ENCODE results near the gene MAST4. TPM values are rescaled to one million over a fixed set of nuclear protein-coding genes. Genes with fewer than 3 reads are reported as not detected.

MAST4 gene
- total and polyA plus RNA-seq, 2 of the 8 experiments (the other 6 are each of a cell fraction or from before 2014, with no cell fraction given) = 1.5 to 2.6 TPM

- H4K91ac ChIP-seq (replicated peaks; ENCODE audit: insufficient read length, low read length) = no peak overlapping the region
- H3K18ac ChIP-seq (ENCODE audit: extremely low read depth, low read length) = no peak overlapping the region
- H3K79me2 ChIP-seq (ENCODE audit: control insufficient read depth in 1 of 2, insufficient read depth in 2 of 2, low read length in 2 of 2) = no peaks in the 10 kb centered on the region
- H3K4me1 ChIP-seq (replicated peaks in 1 of 4; ENCODE audit: control insufficient read depth in 3 of 4, insufficient read depth in 4 of 4, low read length in 3 of 4) = peaks cover 0 to 2% (median 0%) of the 10 kb centered on the region in 4 experiments; a peak in 2 of 7 replicates
- no peak overlapping the region for H3K27ac ChIP-seq (ENCODE audit: low read depth, low read length)
- H3K79me1 ChIP-seq (ENCODE audit: low read depth, low read length) = no peaks in the 10 kb centered on the region
- POLR2A ChIA-PET (ENCODE audit: partially characterized antibody) = interaction anchor here (0.6 kb wide), 1 partner anchor 59 kb away, joined by 3 read pairs; no protein-coding TSS in a partner anchor
- H3K4me3 ChIP-seq (ENCODE audit: extremely low read depth in 1 of 4, insufficient read depth in 2 of 4, low read depth in 3 of 4, low read length in 4 of 4) = no peak overlapping the region
- H3K9ac ChIP-seq (replicated peaks in 1 of 4; ENCODE audit: extremely low read depth in 1 of 4, low read depth in 3 of 4, low read length in 3 of 4) = no peak overlapping the region
- H4K20me1 ChIP-seq (replicated peaks in 1 of 2; ENCODE audit: control insufficient read depth in 1 of 2, insufficient read depth in 2 of 2, low read length in 2 of 2) = no peaks in the 10 kb centered on the region
- no peak overlapping the region for H2BK120ac ChIP-seq (replicated peaks; ENCODE audit: low read depth, low read length)
- H4K8ac ChIP-seq (ENCODE audit: extremely low read depth, insufficient read depth, low read length) = no peak overlapping the region
- H3K27me3 ChIP-seq (replicated peaks in 1 of 4; ENCODE audit: control insufficient read depth in 3 of 4, extremely low read depth in 1 of 4, insufficient read depth in 3 of 4, low read length in 3 of 4) = no peaks in the 10 kb centered on the region
- H2AFZ ChIP-seq (ENCODE audit: low read length) = no peak overlapping the region
- no peak for DNase-seq (ENCODE audit: low read depth in 1 of 2, low spot score in 2 of 2)
- H2BK5ac ChIP-seq (ENCODE audit: low read depth, low read length) = no peak overlapping the region
- no peak for FAIRE-seq
- H2AK5ac ChIP-seq (ENCODE audit: low read depth, low read length) = no peak overlapping the region
- no peaks in the 10 kb centered on the region for H3K36me3 ChIP-seq (ENCODE audit: control insufficient read depth in 2 of 4, insufficient read depth in 4 of 4, low read length in 3 of 4)
- no peak for TF ChIP-seq CBX5 (IDR thresholded peaks at IDR 0.05; ENCODE audit: low read depth, low read length)
- no peak overlapping the region for H2BK12ac ChIP-seq (ENCODE audit: low read depth, low read length)
- H3K4me2 ChIP-seq (ENCODE audit: insufficient read depth in 1 of 2, low read depth in 2 of 2, low read length in 2 of 2) = no peak overlapping the region
- no peaks in the 10 kb centered on the region for H3K9me3 ChIP-seq (ENCODE audit: insufficient read depth in 2 of 2, low read depth in 1 of 2, low read length in 1 of 2)
- no peak overlapping the region for H4K5ac ChIP-seq (ENCODE audit: insufficient read length, low read depth, low read length)
- CTCF ChIA-PET (ENCODE audit: partially characterized antibody) = interaction anchor here (0.7 kb wide), 1 partner anchor 55 kb away, joined by 3 read pairs; no protein-coding TSS in a partner anchor
- no peak overlapping the region for H3K56ac ChIP-seq (replicated peaks; ENCODE audit: insufficient read length, low read depth, low read length)
- no peak overlapping the region for H3K4ac ChIP-seq (replicated peaks; ENCODE audit: insufficient read length, low read depth, low read length)
- H2BK15ac ChIP-seq (ENCODE audit: low read length) = no peak overlapping the region
- H3K14ac ChIP-seq (ENCODE audit: insufficient read length) = no peak overlapping the region
- 53% methylated on average over 1 of the region's 1 CpG; no CpG with 5 or more reads in 1 of the 2 experiments for WGBS, 2 experiments (ENCODE audit: extremely low coverage in 1 of 2, insufficient coverage in 1 of 2, insufficient read length in 1 of 2, insufficient replicate concordance in 2 of 2, low coverage in 1 of 2, low lambda C conversion rate in 2 of 2, missing lambda C conversion rate in 1 of 2)
- H3K23me2 ChIP-seq (ENCODE audit: low read depth, low read length) = no peaks in the 10 kb centered on the region
- H2BK20ac ChIP-seq (ENCODE audit: low read length) = no peak overlapping the region
- no peak overlapping the region for H3K23ac ChIP-seq (ENCODE audit: insufficient read length)
These were observed 455.0 kb downstream of the MAST4 start for GRCh38 chr5:67051164-67051563.

Data from H1 (cell line).